ENCODE results near the gene DNAH17. TPM values are rescaled to one million over a fixed set of nuclear protein-coding genes. Genes with fewer than 3 reads are reported as not detected.

DNAH17 gene, protein sequence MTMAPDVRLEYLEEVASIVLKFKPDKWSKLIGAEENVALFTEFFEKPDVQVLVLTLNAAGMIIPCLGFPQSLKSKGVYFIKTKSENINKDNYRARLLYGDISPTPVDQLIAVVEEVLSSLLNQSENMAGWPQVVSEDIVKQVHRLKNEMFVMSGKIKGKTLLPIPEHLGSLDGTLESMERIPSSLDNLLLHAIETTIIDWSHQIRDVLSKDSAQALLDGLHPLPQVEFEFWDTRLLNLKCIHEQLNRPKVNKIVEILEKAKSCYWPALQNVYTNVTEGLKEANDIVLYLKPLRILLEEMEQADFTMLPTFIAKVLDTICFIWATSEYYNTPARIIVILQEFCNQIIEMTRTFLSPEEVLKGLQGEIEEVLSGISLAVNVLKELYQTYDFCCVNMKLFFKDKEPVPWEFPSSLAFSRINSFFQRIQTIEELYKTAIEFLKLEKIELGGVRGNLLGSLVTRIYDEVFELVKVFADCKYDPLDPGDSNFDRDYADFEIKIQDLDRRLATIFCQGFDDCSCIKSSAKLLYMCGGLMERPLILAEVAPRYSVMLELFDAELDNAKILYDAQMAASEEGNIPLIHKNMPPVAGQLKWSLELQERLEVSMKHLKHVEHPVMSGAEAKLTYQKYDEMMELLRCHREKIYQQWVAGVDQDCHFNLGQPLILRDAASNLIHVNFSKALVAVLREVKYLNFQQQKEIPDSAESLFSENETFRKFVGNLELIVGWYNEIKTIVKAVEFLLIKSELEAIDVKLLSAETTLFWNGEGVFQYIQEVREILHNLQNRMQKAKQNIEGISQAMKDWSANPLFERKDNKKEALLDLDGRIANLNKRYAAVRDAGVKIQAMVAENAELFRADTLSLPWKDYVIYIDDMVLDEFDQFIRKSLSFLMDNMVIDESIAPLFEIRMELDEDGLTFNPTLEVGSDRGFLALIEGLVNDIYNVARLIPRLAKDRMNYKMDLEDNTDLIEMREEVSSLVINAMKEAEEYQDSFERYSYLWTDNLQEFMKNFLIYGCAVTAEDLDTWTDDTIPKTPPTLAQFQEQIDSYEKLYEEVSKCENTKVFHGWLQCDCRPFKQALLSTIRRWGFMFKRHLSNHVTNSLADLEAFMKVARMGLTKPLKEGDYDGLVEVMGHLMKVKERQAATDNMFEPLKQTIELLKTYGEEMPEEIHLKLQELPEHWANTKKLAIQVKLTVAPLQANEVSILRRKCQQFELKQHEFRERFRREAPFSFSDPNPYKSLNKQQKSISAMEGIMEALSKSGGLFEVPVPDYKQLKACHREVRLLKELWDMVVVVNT (N-terminal part only)
- under 0.01 TPM in 2 replicates for total RNA-seq

DNA sequence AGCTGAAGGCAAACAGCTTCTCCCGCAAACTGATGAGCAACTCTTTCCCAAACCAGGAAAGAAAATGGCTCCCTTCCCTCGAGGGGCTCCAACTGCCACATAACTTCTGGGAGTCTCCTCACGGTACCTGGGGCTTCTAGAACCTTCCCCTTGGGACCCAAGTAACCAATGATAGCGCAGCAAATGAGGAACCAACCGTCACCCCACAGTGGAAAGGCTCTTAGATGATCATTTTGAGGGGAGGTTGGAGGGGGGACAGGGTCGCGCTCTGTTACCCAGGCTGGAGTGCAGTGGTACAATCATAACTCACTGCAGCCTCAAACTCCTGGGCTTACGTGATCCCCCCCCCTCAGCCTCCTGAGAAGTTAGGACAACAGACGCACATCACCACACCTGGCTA lies at the start of gene DNAH17:
Gene DNAH17 (minus strand): TSS at position 101 of the 400 bp plus-strand sequence. CDS start 2,339 bp downstream, outside the sequence.

GRCh38 chr17:78378225-78379130 lies 198.7 kb downstream of the DNAH17 start, which contains the start of gene PGS1:
Gene PGS1 (plus strand): TSS chr17:78378649. CDS start chr17:78378666, 17 bp downstream.

Small RNA genes lying within 50 kb of the gene (small RNA-seq; reads per million reads assigned to genes)
- gene RF00415 (not detected), gene RN7SL454P (not detected)

Other genes starting within 250 kb of the DNAH17 start
- gene SOCS3, start 217.3 kb downstream of the DNAH17 start, total RNA-seq = 16.5 and 34.3 TPM in 2 replicates
- 36.7 and 59.7 TPM in 2 replicates for gene PGS1, start 198.7 kb downstream of the DNAH17 start, total RNA-seq
- 45.2 and 53.1 TPM in 2 replicates for gene CYTH1, start 204.9 kb upstream of the DNAH17 start, total RNA-seq